MM.1S (cell line): Measurements from ENCODE around the gene BCKDK.

Source experiments
- DNase-seq: peaks from one replicate; pipeline ENCODE4 v3.0.0-alpha.2; 2015
- H2AFZ ChIP-seq: fragments of 300-600 bp; sonication (generic); 2 replicates; pipeline ENCODE4 v1.6.0; 2016; ENCODE audit warnings: antibody characterized with exemption, low read length
- H3F3A ChIP-seq: fragments of 300-600 bp; sonication (generic); 2 replicates; pipeline ENCODE4 v1.6.1; 2016; ENCODE audit warnings: mild to moderate bottlenecking, antibody characterized with exemption, low read length, moderate library complexity, mixed read lengths; ENCODE audit not compliant: insufficient read depth
- H3K27ac ChIP-seq: fragments of 300-600 bp; sonication (generic); 2 replicates; pipeline ENCODE4 v1.5.1; 2016; ENCODE audit warnings: mild to moderate bottlenecking, low read length
- H3K27me3 ChIP-seq: fragments of 300-600 bp; sonication (generic); replicated peaks from 2 replicates; pipeline ENCODE4 v1.6.0; 2016; ENCODE audit warnings: low read length; ENCODE audit not compliant: insufficient read depth
- H3K36me3 ChIP-seq: fragments of 300-600 bp; sonication (generic); replicated peaks from 2 replicates; pipeline ENCODE4 v1.6.1; 2016; ENCODE audit warnings: mild to moderate bottlenecking, low read length, mixed read lengths; ENCODE audit not compliant: insufficient read depth
- H3K4me1 ChIP-seq: fragments of 300-600 bp; sonication (generic); 2 replicates; pipeline ENCODE4 v1.6.1; 2016; ENCODE audit warnings: low read length, mixed read lengths
- H3K4me2 ChIP-seq: fragments of 300-600 bp; sonication (generic); 2 replicates; pipeline ENCODE4 v1.6.0; 2016; ENCODE audit warnings: low read depth, low read length
- H3K4me3 ChIP-seq: fragments of 300-600 bp; sonication (generic); 2 replicates; pipeline ENCODE4 v1.5.1; 2016; ENCODE audit warnings: low read length, mixed read lengths
- H3K79me2 ChIP-seq: fragments of 300-600 bp; sonication (generic); 2 replicates; pipeline ENCODE4 v1.6.1; 2016; ENCODE audit warnings: mixed run types, low read length, mixed read lengths
- H3K9ac ChIP-seq: fragments of 300-600 bp; sonication (generic); 2 replicates; pipeline ENCODE4 v1.6.1; 2016; ENCODE audit warnings: low read length, mixed read lengths
- H3K9me2 ChIP-seq: fragments of 300-600 bp; sonication (generic); replicated peaks from 2 replicates; pipeline ENCODE4 v1.6.1; 2016; ENCODE audit warnings: mild to moderate bottlenecking, low read length, mixed read lengths; ENCODE audit not compliant: insufficient read depth
- H3K9me3 ChIP-seq: fragments of 300-600 bp; sonication (generic); replicated peaks from 2 replicates; pipeline ENCODE4 v1.6.1; 2016; ENCODE audit warnings: mild to moderate bottlenecking, low read length, mixed read lengths; ENCODE audit not compliant: insufficient read depth
- H4K20me1 ChIP-seq: fragments of 300-600 bp; sonication (generic); 2 replicates; pipeline ENCODE4 v1.6.1; 2016; ENCODE audit warnings: mild to moderate bottlenecking, low read length, moderate library complexity, mixed read lengths; ENCODE audit not compliant: insufficient read depth
- EZH2 ChIP-seq: fragments of 300-600 bp; sonication (generic); optimal IDR thresholded peaks from 2 replicates; pipeline ENCODE3; 2017; ENCODE audit warnings: low read depth, mild to moderate bottlenecking, antibody characterized with exemption, low read length, mixed read lengths
- EZH2phosphoT487 ChIP-seq: fragments of 300-600 bp; sonication (generic); IDR thresholded peaks from 2 replicates; pipeline ENCODE4 v1.6.1; 2018; ENCODE audit warnings: antibody characterized with exemption, low read length
- TF ChIP-seq, protein P1 (sequence below): fragments of 300-600 bp; sonication (generic); IDR thresholded peaks from 2 replicates; pipeline ENCODE4 v1.5.1; 2016; ENCODE audit warnings: antibody characterized with exemption, low read length, mixed read lengths

Gene BCKDK

GRCh38 chr16:31131416-31131815 lies 23.2 kb downstream of the BCKDK start:
- Histone ChIP-seq H3K36me3 (no peaks in the 10 kb centered on the region), H3K4me3 (no peak overlapping the region), H3K27ac (no peak overlapping the region)

DNA sequence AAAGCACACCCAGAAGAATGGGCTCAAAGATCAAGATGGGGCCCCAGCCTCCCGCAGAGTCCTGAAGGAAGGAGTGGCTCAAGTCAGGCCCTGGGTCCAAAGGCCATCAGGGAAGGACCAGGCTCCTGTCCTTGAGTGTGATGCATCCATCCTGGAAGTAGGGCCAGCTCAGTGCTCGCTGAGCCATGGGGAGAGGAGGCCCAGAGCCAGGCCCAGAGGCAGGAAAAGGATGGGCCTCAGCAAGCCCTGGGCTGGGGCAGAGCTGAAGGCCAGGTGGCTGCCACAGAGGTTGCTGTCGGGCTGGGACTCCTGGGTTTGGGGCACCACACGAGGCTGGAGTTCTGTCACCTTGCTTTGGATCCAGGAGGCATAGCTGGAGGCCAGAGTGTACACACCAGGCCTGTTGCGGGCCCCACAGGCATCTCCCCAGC lies 23.7 kb downstream of the BCKDK start:
- TF ChIP-seq, protein P1, sequence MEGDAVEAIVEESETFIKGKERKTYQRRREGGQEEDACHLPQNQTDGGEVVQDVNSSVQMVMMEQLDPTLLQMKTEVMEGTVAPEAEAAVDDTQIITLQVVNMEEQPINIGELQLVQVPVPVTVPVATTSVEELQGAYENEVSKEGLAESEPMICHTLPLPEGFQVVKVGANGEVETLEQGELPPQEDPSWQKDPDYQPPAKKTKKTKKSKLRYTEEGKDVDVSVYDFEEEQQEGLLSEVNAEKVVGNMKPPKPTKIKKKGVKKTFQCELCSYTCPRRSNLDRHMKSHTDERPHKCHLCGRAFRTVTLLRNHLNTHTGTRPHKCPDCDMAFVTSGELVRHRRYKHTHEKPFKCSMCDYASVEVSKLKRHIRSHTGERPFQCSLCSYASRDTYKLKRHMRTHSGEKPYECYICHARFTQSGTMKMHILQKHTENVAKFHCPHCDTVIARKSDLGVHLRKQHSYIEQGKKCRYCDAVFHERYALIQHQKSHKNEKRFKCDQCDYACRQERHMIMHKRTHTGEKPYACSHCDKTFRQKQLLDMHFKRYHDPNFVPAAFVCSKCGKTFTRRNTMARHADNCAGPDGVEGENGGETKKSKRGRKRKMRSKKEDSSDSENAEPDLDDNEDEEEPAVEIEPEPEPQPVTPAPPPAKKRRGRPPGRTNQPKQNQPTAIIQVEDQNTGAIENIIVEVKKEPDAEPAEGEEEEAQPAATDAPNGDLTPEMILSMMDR: no peak
- TF ChIP-seq EZH2phosphoT487 (no peak), EZH2 (no peak)
- Histone ChIP-seq H3K27ac (no peak overlapping the region), H2AFZ (no peak overlapping the region), H3K79me2 (no peaks in the 10 kb centered on the region), H3K9me3 (no peaks in the 10 kb centered on the region), H3K4me3 (no peak overlapping the region), H3K36me3 (no peaks in the 10 kb centered on the region), H4K20me1 (no peaks in the 10 kb centered on the region), H3K9me2 (no peaks in the 10 kb centered on the region), H3K4me1 (no peaks in the 10 kb centered on the region), H3K4me2 (no peak overlapping the region), H3K27me3 (no peaks in the 10 kb centered on the region), H3K9ac (no peak overlapping the region), H3F3A (no peaks in the 10 kb centered on the region)
- DNase-seq: no peak

More at GRCh38 chr16:31131416-31131815, 23.2 kb downstream of the BCKDK start:
- TF ChIP-seq, protein P1: no peak
- TF ChIP-seq EZH2 (no peak), EZH2phosphoT487 (no peak)
- Histone ChIP-seq H3K9me3 (no peaks in the 10 kb centered on the region), H2AFZ (no peak overlapping the region), H3F3A (no peaks in the 10 kb centered on the region), H3K4me2 (no peak overlapping the region), H3K9ac (no peak overlapping the region), H3K27me3 (no peaks in the 10 kb centered on the region), H3K9me2 (no peaks in the 10 kb centered on the region), H3K4me1 (no peaks in the 10 kb centered on the region), H4K20me1 (no peaks in the 10 kb centered on the region), H3K79me2 (no peaks in the 10 kb centered on the region)
- DNase-seq: no peak

DNA sequence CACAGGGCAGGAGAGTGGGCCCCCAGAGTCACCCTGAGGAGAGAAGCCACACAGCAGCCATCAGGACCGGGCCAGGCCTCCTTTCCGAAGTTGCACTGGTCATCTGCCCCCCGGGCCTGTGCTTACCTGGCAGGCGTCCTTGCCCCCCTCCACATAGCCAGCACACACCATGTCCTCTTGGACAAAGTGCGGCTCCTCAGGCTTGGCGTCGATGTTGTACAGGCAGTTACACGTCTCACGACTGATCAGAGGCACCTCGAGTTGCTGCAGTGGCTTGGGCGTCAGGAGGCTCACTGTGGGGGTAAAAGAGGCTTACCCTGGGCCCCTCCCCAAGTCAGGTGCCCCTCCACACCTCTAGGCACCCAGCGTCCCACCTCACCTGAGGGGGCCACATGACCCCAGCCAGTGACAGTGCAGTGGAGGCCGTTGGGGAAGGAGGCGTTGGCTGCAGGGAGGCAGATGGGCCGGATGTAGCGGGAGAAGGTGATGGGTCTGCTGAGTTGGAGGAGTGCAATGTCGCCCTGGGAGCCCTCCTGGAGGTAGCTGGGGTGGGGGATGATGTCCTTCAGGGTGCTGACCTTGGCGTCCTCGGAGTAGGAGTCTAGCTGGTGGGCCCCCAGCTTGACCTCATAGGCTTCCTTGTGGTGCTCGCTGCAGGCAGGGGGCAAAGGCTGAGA lies 24.3 kb downstream of the BCKDK start:
- H3K4me3 ChIP-seq: no peak overlapping the region
- no peaks in the 10 kb centered on the region for H3K9me3 ChIP-seq
- H3K9ac ChIP-seq: no peak overlapping the region
- H3K27ac ChIP-seq: no peak overlapping the region
- TF ChIP-seq, protein P1: no peak
- TF ChIP-seq EZH2: no peak
- no peak for TF ChIP-seq EZH2phosphoT487
- no peaks in the 10 kb centered on the region for H4K20me1 ChIP-seq
- H2AFZ ChIP-seq: no peak overlapping the region
- H3F3A ChIP-seq: no peaks in the 10 kb centered on the region
- no peak for DNase-seq
- no peaks in the 10 kb centered on the region for H3K79me2 ChIP-seq
- H3K9me2 ChIP-seq: no peaks in the 10 kb centered on the region
- H3K4me1 ChIP-seq: no peaks in the 10 kb centered on the region
- no peaks in the 10 kb centered on the region for H3K36me3 ChIP-seq
- no peaks in the 10 kb centered on the region for H3K27me3 ChIP-seq
- no peak overlapping the region for H3K4me2 ChIP-seq
